Liver (tissue), 9 donors: ENCODE data around the gene NDUFA7. TPM values are rescaled to one million over a fixed set of nuclear protein-coding genes. Genes with fewer than 3 reads are reported as not detected.
"Not testable (repeated sequence)": the region's sequence is repeated elsewhere in the genome, so short reads cannot be mapped to it uniquely, and the experiment has no call there.

Experiments
- DNase-seq: peaks from one replicate; pipeline ENCODE4 v3.0.0-alpha.2; 2017; ENCODE audit warnings: low spot score
- H3K27ac ChIP-seq, 2 donors: one replicate each; pipeline ENCODE4 v1.7.0; 2013; ENCODE audit warnings: inconsistent platforms in 2 of 2, low read length in 2 of 2, control low read depth in 1 of 2, low read depth in 1 of 2, mild to moderate bottlenecking in 1 of 2
- H3K27me3 ChIP-seq, 4 donors: one replicate each; pipeline versions ENCODE4 v1.6.1 to v1.7.0; 2013; ENCODE audit warnings: low read length in 3 of 4, inconsistent platforms in 1 of 4, mild to moderate bottlenecking in 1 of 4, moderate library complexity in 1 of 4; ENCODE audit not compliant: control insufficient read depth in 4 of 4, insufficient read depth in 4 of 4
- H3K36me3 ChIP-seq, 4 donors: one replicate each; pipeline versions ENCODE4 v1.6.1 to v1.7.0; 2013; ENCODE audit warnings: low read length in 3 of 4, mild to moderate bottlenecking in 3 of 4, low read depth in 1 of 4, moderate library complexity in 1 of 4; ENCODE audit not compliant: control insufficient read depth in 4 of 4, insufficient read depth in 3 of 4
- H3K4me1 ChIP-seq, 4 donors: one replicate each; pipeline versions ENCODE4 v1.6.1 to v1.7.0; 2013; ENCODE audit warnings: low read length in 3 of 4, mild to moderate bottlenecking in 3 of 4, moderate library complexity in 1 of 4; ENCODE audit not compliant: control insufficient read depth in 4 of 4, insufficient read depth in 4 of 4
- H3K4me3 ChIP-seq, 3 donors: one replicate each; pipeline versions ENCODE4 v1.6.1 to v1.7.0; 2013; ENCODE audit warnings: low read length in 3 of 3, control low read depth in 1 of 3, low read depth in 1 of 3, mild to moderate bottlenecking in 1 of 3
- H3K9ac ChIP-seq, 2 donors: one replicate each; pipeline ENCODE4 v1.7.0; 2013; ENCODE audit warnings: low read length in 2 of 2, mild to moderate bottlenecking in 2 of 2, moderate library complexity in 2 of 2, control low read depth in 1 of 2, low read depth in 1 of 2
- H3K9me3 ChIP-seq, 4 donors: one replicate each; pipeline versions ENCODE4 v1.6.1 to v1.7.0; 2013; ENCODE audit warnings: low read length in 3 of 4; ENCODE audit not compliant: control insufficient read depth in 4 of 4
- FOXA1 ChIP-seq: IDR thresholded peaks from 2 replicates; pipeline ENCODE4 v1.6.1; 2016; ENCODE audit warnings: antibody characterized with exemption
- FOXA2 ChIP-seq: IDR thresholded peaks from 2 replicates; pipeline ENCODE4 v1.6.1; 2016; ENCODE audit warnings: antibody characterized with exemption
- GABPA ChIP-seq, 2 donors: IDR thresholded peaks in 1 of 2; conservative IDR thresholded peaks in 1 of 2; 2 replicates each; pipeline ENCODE4 v1.6.1; 2016; ENCODE audit warnings: antibody characterized with exemption in 2 of 2, mild to moderate bottlenecking in 1 of 2, moderate library complexity in 1 of 2
- HNF4A ChIP-seq, 2 donors: conservative IDR thresholded peaks; 2 replicates each; pipeline ENCODE4 v1.6.1; 2016; ENCODE audit warnings: antibody characterized with exemption in 2 of 2, mild to moderate bottlenecking in 2 of 2
- RAD21 ChIP-seq, 2 donors: IDR thresholded peaks; 2 replicates each; pipeline ENCODE4 v1.6.1; 2016; ENCODE audit warnings: antibody characterized with exemption in 2 of 2, mild to moderate bottlenecking in 2 of 2
- RXRA ChIP-seq, 2 donors: IDR thresholded peaks; 2 replicates each; pipeline ENCODE4 v1.6.1; 2017 to 2018; ENCODE audit warnings: antibody characterized with exemption in 2 of 2, mild to moderate bottlenecking in 1 of 2
- SP1 ChIP-seq: IDR thresholded peaks from 2 replicates; pipeline ENCODE4 v1.6.1; 2018; ENCODE audit warnings: antibody characterized with exemption, mild to moderate bottlenecking
- TAF1 ChIP-seq: conservative IDR thresholded peaks from 2 replicates; pipeline ENCODE4 v1.6.1; 2016; ENCODE audit warnings: antibody characterized with exemption, mild to moderate bottlenecking
- YY1 ChIP-seq: IDR thresholded peaks from 2 replicates; pipeline ENCODE4 v1.6.1; 2016; ENCODE audit warnings: antibody characterized with exemption, mild to moderate bottlenecking
- WGBS: extraction: QIAGEN DNeasy Blood & Tissue Kit; methylation state at CpG from one replicate; pipeline ENCODE4 v1.1.7; 2013; 5-methylcytosine and 5-hydroxymethylcytosine counted together
- polyA plus RNA-seq, 2 donors: library from polyadenylated mRNA; stranded (reverse) in 1 of 2; unstranded in 1 of 2; fragments of 200-250 nt in 1 of 2; fragments of >200 nt in 1 of 2; fragmentation: Nextera tagmentation in 1 of 2; extraction: Ambion mirVana in 1 of 2; gene quantifications; one replicate each; pipeline versions ENCODE4 v1.2.1 to v1.2.3, GENCODE V29; 2013 to 2015
- total RNA-seq, 2 donors: library from RNA; depleted of rRNA; stranded (reverse); fragments of >200 nt; gene quantifications; one replicate each; pipeline ENCODE4 v1.2.3, GENCODE V29; 2014
- TF ChIP-seq, protein P1 (sequence below): IDR thresholded peaks from 2 replicates; pipeline ENCODE4 v1.6.1; 2016; ENCODE audit warnings: antibody characterized with exemption
- TF ChIP-seq, protein P2 (sequence below): fragments of 150-350 bp; IDR thresholded peaks from 2 replicates; pipeline ENCODE4 v1.5.1; 2017; ENCODE audit warnings: improper control_type of control experiment, low read depth, low read length; ENCODE audit not compliant: missing input control
- TF ChIP-seq, protein P3 (sequence below): IDR thresholded peaks from 2 replicates; pipeline ENCODE4 v1.6.1; 2016; ENCODE audit warnings: antibody characterized with exemption
- TF ChIP-seq, protein P4 (sequence below): IDR thresholded peaks from 2 replicates; pipeline ENCODE4 v1.6.1; 2016; ENCODE audit warnings: antibody characterized with exemption, mild to moderate bottlenecking
- donor health status: healthy.
- donor health status: healthy.
- donor health status: healthy.
- donor health status: healthy.
- donor health status: healthy.

NDUFA7 gene
- total and polyA plus RNA-seq, 4 donors, result 19.6 to 101 (median 55.7) TPM

DNA sequence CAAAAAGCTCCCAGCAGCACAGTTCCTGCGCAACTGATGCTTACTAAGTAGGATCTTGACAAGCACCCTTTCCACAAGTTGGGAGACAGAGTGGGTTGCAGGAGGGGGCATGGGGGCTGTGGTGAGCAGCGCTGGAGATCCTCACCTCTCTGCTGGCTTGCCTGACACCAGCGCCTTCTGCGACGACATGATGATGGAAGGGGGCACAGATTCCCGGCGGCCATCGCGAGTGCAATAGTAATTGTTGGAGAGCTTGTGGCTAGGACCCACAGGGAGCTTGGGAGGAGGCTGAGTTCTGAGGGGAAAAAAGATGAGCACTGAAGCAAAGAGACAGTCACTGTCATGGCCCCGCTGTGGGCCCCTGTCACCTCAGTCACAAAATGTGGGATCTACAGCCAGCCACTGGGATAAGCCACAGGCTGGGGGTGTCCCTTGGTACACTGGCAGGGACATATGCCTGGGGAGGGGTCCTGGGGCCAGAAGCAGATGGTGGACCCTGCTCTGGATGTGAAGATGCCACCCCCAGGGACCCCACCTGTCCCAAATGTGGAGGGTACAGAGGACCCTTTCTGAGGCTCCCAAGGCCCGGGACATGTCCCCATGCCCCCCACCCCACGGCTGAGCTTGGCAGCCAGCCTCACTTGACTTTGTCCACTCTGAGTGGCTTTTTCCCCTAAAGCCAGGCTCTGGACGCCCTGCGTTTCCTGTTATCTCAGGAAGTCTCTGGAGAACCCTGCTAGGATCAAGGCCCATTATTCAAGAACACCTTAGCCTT lies 4.6 kb downstream of the NDUFA7 start:
- H3K36me3 ChIP-seq, result peaks cover 4 to 28% (median 15%) of the 10 kb centered on the region in 4 donors

DNA sequence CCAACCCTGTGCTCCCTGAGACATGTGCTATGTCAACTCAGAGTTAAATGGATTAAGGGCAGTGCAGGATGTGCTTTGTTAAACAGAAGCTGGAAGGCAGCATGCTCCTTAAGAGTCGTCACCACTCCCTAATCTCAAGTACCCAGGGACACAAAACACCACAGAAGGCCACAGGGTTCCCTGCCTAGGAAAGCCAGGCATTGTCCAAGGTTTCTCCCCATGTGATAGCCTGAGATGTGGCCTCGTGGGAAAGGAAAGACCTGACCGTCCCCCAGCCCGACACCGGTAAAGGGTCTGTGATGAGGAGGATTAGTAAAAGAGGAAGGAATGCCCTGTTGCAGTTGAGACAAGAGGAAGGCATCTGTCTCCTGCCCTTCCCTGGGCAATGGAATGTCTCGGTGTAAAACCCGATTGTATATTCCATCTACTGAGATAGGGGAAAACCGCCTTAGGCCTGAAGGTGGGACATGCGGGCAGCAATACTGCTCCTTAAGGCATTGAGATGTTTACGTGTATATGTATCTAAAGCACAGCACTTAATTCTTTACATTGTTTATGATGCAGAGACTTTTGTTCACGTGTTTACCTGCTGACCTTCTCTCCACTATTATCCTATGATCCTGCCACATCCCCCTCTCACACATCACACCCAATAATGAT lies 6.1 kb downstream of the NDUFA7 start:
- H3K27me3 ChIP-seq, H3K9ac ChIP-seq, H3K4me1 ChIP-seq, DNase-seq, H3K4me3 ChIP-seq, H3K9me3 ChIP-seq, H3K27ac ChIP-seq: not testable (repeated sequence)
- 92% methylated on average over 11 of the region's 11 CpGs for WGBS
- H3K36me3 ChIP-seq, result peaks cover 10 to 38% (median 19%) of the 10 kb centered on the region in 4 donors

More for the DNA sequence above, 4.6 kb downstream of the NDUFA7 start:
- peaks cover 2 to 15% (median 13%) of the 10 kb centered on the region in 4 donors for H3K4me1 ChIP-seq
- TF ChIP-seq HNF4A (conservative IDR thresholded peaks at IDR 0.05), result no peak
- TF ChIP-seq RXRA (IDR thresholded peaks at IDR 0.05), result no peak
- TF ChIP-seq, protein P1, sequence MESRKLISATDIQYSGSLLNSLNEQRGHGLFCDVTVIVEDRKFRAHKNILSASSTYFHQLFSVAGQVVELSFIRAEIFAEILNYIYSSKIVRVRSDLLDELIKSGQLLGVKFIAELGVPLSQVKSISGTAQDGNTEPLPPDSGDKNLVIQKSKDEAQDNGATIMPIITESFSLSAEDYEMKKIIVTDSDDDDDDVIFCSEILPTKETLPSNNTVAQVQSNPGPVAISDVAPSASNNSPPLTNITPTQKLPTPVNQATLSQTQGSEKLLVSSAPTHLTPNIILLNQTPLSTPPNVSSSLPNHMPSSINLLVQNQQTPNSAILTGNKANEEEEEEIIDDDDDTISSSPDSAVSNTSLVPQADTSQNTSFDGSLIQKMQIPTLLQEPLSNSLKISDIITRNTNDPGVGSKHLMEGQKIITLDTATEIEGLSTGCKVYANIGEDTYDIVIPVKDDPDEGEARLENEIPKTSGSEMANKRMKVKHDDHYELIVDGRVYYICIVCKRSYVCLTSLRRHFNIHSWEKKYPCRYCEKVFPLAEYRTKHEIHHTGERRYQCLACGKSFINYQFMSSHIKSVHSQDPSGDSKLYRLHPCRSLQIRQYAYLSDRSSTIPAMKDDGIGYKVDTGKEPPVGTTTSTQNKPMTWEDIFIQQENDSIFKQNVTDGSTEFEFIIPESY, result no peak
- TF ChIP-seq, protein P2, sequence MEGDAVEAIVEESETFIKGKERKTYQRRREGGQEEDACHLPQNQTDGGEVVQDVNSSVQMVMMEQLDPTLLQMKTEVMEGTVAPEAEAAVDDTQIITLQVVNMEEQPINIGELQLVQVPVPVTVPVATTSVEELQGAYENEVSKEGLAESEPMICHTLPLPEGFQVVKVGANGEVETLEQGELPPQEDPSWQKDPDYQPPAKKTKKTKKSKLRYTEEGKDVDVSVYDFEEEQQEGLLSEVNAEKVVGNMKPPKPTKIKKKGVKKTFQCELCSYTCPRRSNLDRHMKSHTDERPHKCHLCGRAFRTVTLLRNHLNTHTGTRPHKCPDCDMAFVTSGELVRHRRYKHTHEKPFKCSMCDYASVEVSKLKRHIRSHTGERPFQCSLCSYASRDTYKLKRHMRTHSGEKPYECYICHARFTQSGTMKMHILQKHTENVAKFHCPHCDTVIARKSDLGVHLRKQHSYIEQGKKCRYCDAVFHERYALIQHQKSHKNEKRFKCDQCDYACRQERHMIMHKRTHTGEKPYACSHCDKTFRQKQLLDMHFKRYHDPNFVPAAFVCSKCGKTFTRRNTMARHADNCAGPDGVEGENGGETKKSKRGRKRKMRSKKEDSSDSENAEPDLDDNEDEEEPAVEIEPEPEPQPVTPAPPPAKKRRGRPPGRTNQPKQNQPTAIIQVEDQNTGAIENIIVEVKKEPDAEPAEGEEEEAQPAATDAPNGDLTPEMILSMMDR, result no peak
- TF ChIP-seq, protein P3, sequence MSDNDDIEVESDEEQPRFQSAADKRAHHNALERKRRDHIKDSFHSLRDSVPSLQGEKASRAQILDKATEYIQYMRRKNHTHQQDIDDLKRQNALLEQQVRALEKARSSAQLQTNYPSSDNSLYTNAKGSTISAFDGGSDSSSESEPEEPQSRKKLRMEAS, result no peak
- TF ChIP-seq FOXA2, result no peak
- no peak for TF ChIP-seq FOXA1
- no peak for TF ChIP-seq RAD21 (IDR thresholded peaks at IDR 0.05)
- TF ChIP-seq, protein P4, sequence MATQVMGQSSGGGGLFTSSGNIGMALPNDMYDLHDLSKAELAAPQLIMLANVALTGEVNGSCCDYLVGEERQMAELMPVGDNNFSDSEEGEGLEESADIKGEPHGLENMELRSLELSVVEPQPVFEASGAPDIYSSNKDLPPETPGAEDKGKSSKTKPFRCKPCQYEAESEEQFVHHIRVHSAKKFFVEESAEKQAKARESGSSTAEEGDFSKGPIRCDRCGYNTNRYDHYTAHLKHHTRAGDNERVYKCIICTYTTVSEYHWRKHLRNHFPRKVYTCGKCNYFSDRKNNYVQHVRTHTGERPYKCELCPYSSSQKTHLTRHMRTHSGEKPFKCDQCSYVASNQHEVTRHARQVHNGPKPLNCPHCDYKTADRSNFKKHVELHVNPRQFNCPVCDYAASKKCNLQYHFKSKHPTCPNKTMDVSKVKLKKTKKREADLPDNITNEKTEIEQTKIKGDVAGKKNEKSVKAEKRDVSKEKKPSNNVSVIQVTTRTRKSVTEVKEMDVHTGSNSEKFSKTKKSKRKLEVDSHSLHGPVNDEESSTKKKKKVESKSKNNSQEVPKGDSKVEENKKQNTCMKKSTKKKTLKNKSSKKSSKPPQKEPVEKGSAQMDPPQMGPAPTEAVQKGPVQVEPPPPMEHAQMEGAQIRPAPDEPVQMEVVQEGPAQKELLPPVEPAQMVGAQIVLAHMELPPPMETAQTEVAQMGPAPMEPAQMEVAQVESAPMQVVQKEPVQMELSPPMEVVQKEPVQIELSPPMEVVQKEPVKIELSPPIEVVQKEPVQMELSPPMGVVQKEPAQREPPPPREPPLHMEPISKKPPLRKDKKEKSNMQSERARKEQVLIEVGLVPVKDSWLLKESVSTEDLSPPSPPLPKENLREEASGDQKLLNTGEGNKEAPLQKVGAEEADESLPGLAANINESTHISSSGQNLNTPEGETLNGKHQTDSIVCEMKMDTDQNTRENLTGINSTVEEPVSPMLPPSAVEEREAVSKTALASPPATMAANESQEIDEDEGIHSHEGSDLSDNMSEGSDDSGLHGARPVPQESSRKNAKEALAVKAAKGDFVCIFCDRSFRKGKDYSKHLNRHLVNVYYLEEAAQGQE, result no peak
- no peak for TF ChIP-seq YY1
- TF ChIP-seq TAF1, result no peak
- no peak for TF ChIP-seq SP1
- no peak for TF ChIP-seq GABPA (IDR thresholded peaks at IDR 0.05 in 1 of 2, conservative IDR thresholded peaks at IDR 0.05 in 1 of 2)
- H3K27ac ChIP-seq, result no peak overlapping the region
- H3K27me3 ChIP-seq, result no peaks in the 10 kb centered on the region
- no peak overlapping the region for H3K4me3 ChIP-seq
- WGBS, result 93% methylated on average over 14 of the region's 14 CpGs
- H3K9me3 ChIP-seq, result no peaks in the 10 kb centered on the region
- no peak for DNase-seq
- H3K9ac ChIP-seq, result no peak overlapping the region
